ENCODE data around the gene CAMTA2. TPM values are rescaled to one million over a fixed set of nuclear protein-coding genes. Genes with fewer than 3 reads are reported as not detected.

Gene CAMTA2
- total RNA-seq, 1 experiment from 2014 or later, result 51.1 TPM

DNA sequence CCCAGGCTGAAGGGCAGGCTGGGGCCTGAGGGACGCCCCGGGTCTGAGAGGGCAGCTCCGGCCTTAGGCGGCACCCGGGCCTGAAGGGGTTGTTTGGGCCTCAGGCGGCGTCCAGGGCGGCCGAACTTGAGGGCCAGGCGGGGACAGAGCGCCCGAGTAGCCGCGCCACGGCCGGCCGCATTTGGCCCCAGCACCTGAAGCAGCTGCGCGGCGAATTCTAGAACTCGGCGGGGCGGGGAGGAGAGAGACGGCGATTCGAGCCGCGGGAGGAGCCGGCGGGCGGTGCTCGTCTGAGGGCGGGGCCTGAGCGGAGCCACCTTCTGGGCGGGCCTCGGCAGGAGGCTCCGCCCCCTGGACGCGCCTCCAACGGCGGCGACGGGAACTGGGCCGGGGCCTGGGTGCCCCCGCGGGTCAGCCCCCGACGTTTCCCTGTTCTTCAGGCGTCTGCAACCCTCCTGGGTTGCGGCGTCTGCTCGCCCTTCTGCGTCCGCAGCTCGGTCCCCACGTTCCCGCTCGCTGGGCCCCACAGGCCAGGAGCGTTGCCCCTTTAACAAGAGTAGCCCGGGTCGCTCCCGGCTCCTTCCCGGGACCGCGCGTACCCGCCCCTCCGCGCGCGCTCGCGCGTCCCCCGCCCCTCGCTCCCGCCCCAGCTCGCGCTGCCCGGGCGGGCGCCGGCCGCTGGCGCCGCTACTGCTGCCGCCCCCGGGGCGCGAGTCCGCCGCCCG, 10.0 kb upstream of the CAMTA2 start, which contains the start of the genes INCA1 and KIF1C:
INCA1 (minus strand) TSS at position 221 of the 725 bp plus-strand sequence. CDS start 3,085 bp downstream, outside the sequence.
KIF1C (plus strand) TSS at position 649 of the 725 bp plus-strand sequence. CDS start 2,297 bp downstream, outside the sequence.
- peak within 1 kb of the TSS; percentile 90 for H2AFZ ChIP-seq
- no peaks in the 10 kb centered on the region for H3K9me2 ChIP-seq (ENCODE audit: insufficient read depth)
- no TSS peak for BruUV-seq (replicated peaks)
- no peaks in the 10 kb centered on the region for H3K9me3 ChIP-seq (ENCODE audit: insufficient read depth, low read depth)
- 0 out of 2 replicates have a peak, but pooled peaks cover 14% of the 10 kb centered on the region for H3K36me3 ChIP-seq (ENCODE audit: low read depth)
- peak; percentile 74 to 97 for DNase-seq
- H3K4me2 ChIP-seq, result peak within 1 kb of the TSS; percentile 97
- TF ChIP-seq EZH2 (IDR thresholded peaks at IDR 0.05; ENCODE audit: low read depth), result no peak
- TF ChIP-seq, protein P1, sequence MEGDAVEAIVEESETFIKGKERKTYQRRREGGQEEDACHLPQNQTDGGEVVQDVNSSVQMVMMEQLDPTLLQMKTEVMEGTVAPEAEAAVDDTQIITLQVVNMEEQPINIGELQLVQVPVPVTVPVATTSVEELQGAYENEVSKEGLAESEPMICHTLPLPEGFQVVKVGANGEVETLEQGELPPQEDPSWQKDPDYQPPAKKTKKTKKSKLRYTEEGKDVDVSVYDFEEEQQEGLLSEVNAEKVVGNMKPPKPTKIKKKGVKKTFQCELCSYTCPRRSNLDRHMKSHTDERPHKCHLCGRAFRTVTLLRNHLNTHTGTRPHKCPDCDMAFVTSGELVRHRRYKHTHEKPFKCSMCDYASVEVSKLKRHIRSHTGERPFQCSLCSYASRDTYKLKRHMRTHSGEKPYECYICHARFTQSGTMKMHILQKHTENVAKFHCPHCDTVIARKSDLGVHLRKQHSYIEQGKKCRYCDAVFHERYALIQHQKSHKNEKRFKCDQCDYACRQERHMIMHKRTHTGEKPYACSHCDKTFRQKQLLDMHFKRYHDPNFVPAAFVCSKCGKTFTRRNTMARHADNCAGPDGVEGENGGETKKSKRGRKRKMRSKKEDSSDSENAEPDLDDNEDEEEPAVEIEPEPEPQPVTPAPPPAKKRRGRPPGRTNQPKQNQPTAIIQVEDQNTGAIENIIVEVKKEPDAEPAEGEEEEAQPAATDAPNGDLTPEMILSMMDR (conservative IDR thresholded peaks at IDR 0.05), result no peak
- peaks cover 22% of the 10 kb centered on the region for H3K79me2 ChIP-seq (ENCODE audit: low read depth)
- peak within 1 kb of the TSS; percentile 76 for H3K4me3 ChIP-seq
- H3K4me1 ChIP-seq (replicated peaks; ENCODE audit: insufficient read depth), result peaks cover 17% of the 10 kb centered on the region
- POLR2A ChIA-PET (ENCODE audit: unreplicated experiment), result interaction anchor here (0.6 to 0.7 kb wide), 2 partner anchors 11 to 88 kb away, joined by 4 read pairs; no protein-coding TSS in a partner anchor
- H3K27ac ChIP-seq, result no peak within 1 kb of the TSS
- peaks cover 5% of the 10 kb centered on the region for H4K20me1 ChIP-seq (ENCODE audit: insufficient read depth)
- CTCF ChIA-PET, result no interaction called here
- H3K27me3 ChIP-seq (ENCODE audit: insufficient read depth, low read depth), result no peaks in the 10 kb centered on the region
- intact Hi-C loops (cut with micrococcal nuclease; ENCODE audit: unreplicated experiment), result loop anchor here (1.0 kb wide), 1 partner anchor 49 kb away; the partner anchor contains the start of gene PFN1
- H3F3A ChIP-seq (ENCODE audit: insufficient read depth, low read depth), result peaks cover 8% of the 10 kb centered on the region; the same call in 1 of the 2 replicates

DNA sequence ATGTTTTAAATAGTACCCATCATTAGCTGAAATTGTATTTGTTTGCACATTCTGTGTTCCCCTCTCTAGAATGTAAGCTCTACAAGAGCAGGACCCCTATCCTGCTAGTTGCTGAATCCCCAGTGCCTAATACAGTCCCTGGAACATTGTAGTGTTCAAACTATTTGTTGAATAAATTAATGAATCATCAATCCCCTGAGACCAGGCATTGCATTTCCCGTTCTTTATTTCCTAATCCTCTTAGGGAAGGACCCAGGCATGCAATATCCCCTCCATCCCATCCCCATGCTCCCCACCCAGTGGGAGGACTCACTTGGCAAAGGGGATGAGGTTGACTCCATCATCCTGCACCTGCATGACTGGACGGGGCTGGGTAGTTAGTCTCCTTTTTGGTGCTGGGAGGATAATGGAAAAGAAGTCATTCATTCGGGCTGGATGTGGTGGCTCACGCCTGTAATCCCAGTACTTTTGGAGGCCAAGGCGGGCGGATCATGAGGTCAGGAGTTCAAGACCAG, 6.7 kb upstream of the CAMTA2 start:
- Histone ChIP-seq H2AFZ (no peak overlapping the region), H4K20me1 (ENCODE audit: insufficient read depth) (no peaks in the 10 kb centered on the region; the same call in 1 of the 2 replicates), H3K36me3 (ENCODE audit: low read depth) (no peaks in the 10 kb centered on the region), H3K27me3 (ENCODE audit: insufficient read depth, low read depth) (no peaks in the 10 kb centered on the region), H3K27ac (no peak overlapping the region), H3K4me2 (no peak overlapping the region), H3F3A (ENCODE audit: insufficient read depth, low read depth) (peaks cover 18% of the 10 kb centered on the region; the same call in 1 of the 2 replicates), H3K9me2 (ENCODE audit: insufficient read depth) (no peaks in the 10 kb centered on the region), H3K4me3 (no peak overlapping the region), H3K79me2 (ENCODE audit: low read depth) (peaks cover 12% of the 10 kb centered on the region), H3K9me3 (ENCODE audit: insufficient read depth, low read depth) (no peaks in the 10 kb centered on the region), H3K4me1 (replicated peaks; ENCODE audit: insufficient read depth) (peaks cover 11% of the 10 kb centered on the region)
- TF ChIP-seq, protein P1 (conservative IDR thresholded peaks at IDR 0.05), result no peak
- TF ChIP-seq EZH2 (IDR thresholded peaks at IDR 0.05; ENCODE audit: low read depth), result no peak
- intact Hi-C loops (cut with micrococcal nuclease; ENCODE audit: unreplicated experiment), result no loop called here
- ChIA-PET CTCF (no interaction called here), POLR2A (ENCODE audit: unreplicated experiment) (interaction anchor here (0.9 kb wide), 1 partner anchor 256 kb away, joined by 7 read pairs; no protein-coding TSS in a partner anchor)
- no TSS peak for BruUV-seq (replicated peaks)
- no peak for DNase-seq

DNA sequence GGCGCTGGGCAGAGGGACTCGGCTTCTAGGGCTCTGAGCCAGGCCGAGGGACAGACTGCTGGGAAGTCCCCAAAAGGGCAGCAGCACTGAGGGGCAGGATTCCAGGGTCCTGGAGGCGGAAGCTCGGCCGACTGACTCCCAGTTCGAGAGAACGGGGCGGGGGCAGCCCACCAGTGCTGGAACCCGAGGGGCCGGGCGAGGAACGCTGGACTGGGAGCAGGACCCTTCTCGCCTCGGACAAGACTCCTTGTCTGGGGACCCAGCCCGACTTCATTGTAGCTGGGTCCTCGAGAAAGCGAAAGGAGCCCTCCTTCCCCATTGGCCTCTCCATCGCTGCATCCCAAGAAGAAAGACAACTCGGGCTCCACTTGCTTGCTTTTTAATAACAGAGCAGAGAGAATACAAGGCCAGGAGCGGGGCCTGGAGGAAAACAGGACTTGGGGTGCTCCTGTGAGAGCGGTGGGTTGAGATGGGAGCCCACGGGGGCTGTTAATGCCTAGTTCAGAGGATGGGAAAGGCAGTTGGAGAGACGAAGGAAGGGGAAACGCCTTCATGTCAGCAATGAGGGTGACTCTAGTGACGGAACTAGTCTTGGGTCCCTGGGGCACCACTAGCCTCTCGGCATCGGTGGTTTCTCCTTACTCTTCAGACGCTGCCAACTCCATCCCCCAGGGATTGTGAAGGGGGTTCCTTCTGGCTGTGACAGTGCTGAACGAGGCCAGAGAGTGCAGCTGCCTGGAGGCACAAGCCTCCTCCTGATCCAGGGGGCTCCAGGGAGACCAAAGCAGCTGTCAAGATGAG, 492 bp upstream of the CAMTA2 start:
- DNase-seq, result no peak
- no peaks in the 10 kb centered on the region for H3K79me2 ChIP-seq (ENCODE audit: low read depth)
- CTCF ChIA-PET, result interaction anchor here (0.6 to 2.0 kb wide), 2 partner anchors 20 to 79 kb away, joined by 9 to 10 read pairs; partner anchors contain the start of gene SPAG7
- H3K4me1 ChIP-seq (replicated peaks; ENCODE audit: insufficient read depth), result peaks cover 23% of the 10 kb centered on the region
- no peaks in the 10 kb centered on the region for H4K20me1 ChIP-seq (ENCODE audit: insufficient read depth)
- no peaks in the 10 kb centered on the region for H3K27me3 ChIP-seq (ENCODE audit: insufficient read depth, low read depth)
- H2AFZ ChIP-seq, result peak overlapping the region; percentile 98
- H3K36me3 ChIP-seq (ENCODE audit: low read depth), result no peaks in the 10 kb centered on the region
- peaks cover 40% of the 10 kb centered on the region for H3F3A ChIP-seq (ENCODE audit: insufficient read depth, low read depth)
- peak overlapping the region; percentile 93 for H3K4me2 ChIP-seq
- TF ChIP-seq, protein P1 (conservative IDR thresholded peaks at IDR 0.05), result no peak
- no peak for TF ChIP-seq EZH2 (IDR thresholded peaks at IDR 0.05; ENCODE audit: low read depth)
- peak overlapping the region; percentile 25 for H3K27ac ChIP-seq
- POLR2A ChIA-PET (ENCODE audit: unreplicated experiment), result interaction anchor here (0.7 kb wide), 2 partner anchors 17 to 18 kb away, joined by 4 to 7 read pairs; no protein-coding TSS in a partner anchor
- H3K4me3 ChIP-seq, result peak overlapping the region; percentile 95
- intact Hi-C loops (cut with micrococcal nuclease; ENCODE audit: unreplicated experiment), result loop anchor here (1.0 kb wide), 3 partner anchors 21 to 85 kb away; partner anchors contain the start of genes CHRNE and SPAG7
- H3K9me2 ChIP-seq (ENCODE audit: insufficient read depth), result no peaks in the 10 kb centered on the region
- no peaks in the 10 kb centered on the region for H3K9me3 ChIP-seq (ENCODE audit: insufficient read depth, low read depth)
- BruUV-seq (replicated peaks), result TSS peak; percentile 32
